SU-DHL-6 (cell line): ENCODE results near the gene UNC13C.

ENCODE experiments used
- EZH2phosphoT487 ChIP-seq: fragments of 200-600 bp; sonication (generic), shearing (Covaris generic); conservative IDR thresholded peaks from 2 replicates; pipeline ENCODE4 v1.6.1; 2018; ENCODE audit warnings: mild to moderate bottlenecking, antibody characterized with exemption, low read length, moderate library complexity, mixed read lengths
- TF ChIP-seq, protein P1 (sequence below): fragments of 200-600 bp; sonication (generic); IDR thresholded peaks from one replicate; pipeline ENCODE4 v1.5.1; 2017; ENCODE audit warnings: antibody characterized with exemption, mild to moderate bottlenecking, low read length, moderate library complexity; ENCODE audit not compliant: insufficient read depth, poor library complexity, severe bottlenecking

GRCh38 chr15:54582863-54583643 lies 604.8 kb downstream of the UNC13C start:
- TF ChIP-seq, protein P1, sequence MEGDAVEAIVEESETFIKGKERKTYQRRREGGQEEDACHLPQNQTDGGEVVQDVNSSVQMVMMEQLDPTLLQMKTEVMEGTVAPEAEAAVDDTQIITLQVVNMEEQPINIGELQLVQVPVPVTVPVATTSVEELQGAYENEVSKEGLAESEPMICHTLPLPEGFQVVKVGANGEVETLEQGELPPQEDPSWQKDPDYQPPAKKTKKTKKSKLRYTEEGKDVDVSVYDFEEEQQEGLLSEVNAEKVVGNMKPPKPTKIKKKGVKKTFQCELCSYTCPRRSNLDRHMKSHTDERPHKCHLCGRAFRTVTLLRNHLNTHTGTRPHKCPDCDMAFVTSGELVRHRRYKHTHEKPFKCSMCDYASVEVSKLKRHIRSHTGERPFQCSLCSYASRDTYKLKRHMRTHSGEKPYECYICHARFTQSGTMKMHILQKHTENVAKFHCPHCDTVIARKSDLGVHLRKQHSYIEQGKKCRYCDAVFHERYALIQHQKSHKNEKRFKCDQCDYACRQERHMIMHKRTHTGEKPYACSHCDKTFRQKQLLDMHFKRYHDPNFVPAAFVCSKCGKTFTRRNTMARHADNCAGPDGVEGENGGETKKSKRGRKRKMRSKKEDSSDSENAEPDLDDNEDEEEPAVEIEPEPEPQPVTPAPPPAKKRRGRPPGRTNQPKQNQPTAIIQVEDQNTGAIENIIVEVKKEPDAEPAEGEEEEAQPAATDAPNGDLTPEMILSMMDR = no peak
- TF ChIP-seq EZH2phosphoT487 = no peak
